Lower lobe of right lung (tissue), 2 donors: Measurements from ENCODE around the gene PDGFB. TPM values are rescaled to one million over a fixed set of nuclear protein-coding genes. Genes with fewer than 3 reads are reported as not detected.

Experiments used
- ATAC-seq, 2 donors: fragments of 200-7000 bp; cut with Tn5 transposase; one replicate each; pipeline ENCODE4 v1.9.1; 2020 to 2022; ENCODE audit warnings: mild to moderate bottlenecking in 2 of 2, moderate library complexity in 2 of 2
- DNase-seq: peaks from one replicate; pipeline ENCODE4 v3.0.0-alpha.2; 2020
- H3K27ac ChIP-seq: fragments of 200-600 bp; one replicate; pipeline ENCODE4 v1.8.0; 2022
- H3K27me3 ChIP-seq: fragments of 200-600 bp; one replicate; pipeline ENCODE4 v1.8.0; 2022; ENCODE audit warnings: low read depth
- H3K36me3 ChIP-seq: fragments of 200-600 bp; one replicate; pipeline ENCODE4 v1.8.0; 2022; ENCODE audit warnings: mild to moderate bottlenecking
- H3K4me1 ChIP-seq: fragments of 200-600 bp; one replicate; pipeline ENCODE4 v1.8.0; 2022
- H3K4me3 ChIP-seq: fragments of 200-600 bp; one replicate; pipeline ENCODE4 v1.8.0; 2022; ENCODE audit warnings: mild to moderate bottlenecking
- H3K9me3 ChIP-seq: fragments of 200-600 bp; one replicate; pipeline ENCODE4 v1.8.0; 2022
- intact Hi-C: fragments of 100-400 bp; cut with DNase I; formaldehyde crosslinking; loops from one replicate; pipeline ENCODE4 v1.11.0; 2022
- total RNA-seq: library from RNA; stranded (reverse); fragmentation: NEBNext Ultra II Directional; extraction: Animal tissue kit (Norgen Biotek cat#: 25700); gene quantifications from one replicate; pipeline ENCODE4 v1.2.1, GENCODE V29; 2021
- TF ChIP-seq, protein P1 (sequence below): fragments of 200-600 bp; IDR thresholded peaks from one replicate; pipeline ENCODE4 v1.8.0; 2022; ENCODE audit warnings: antibody characterized with exemption, mild to moderate bottlenecking
- donor health status: DM: no; HTN: yes; CAD: no; lungs with severe emphysema.

The PDGFB gene
- total RNA-seq, 1 donor from 2014 or later: 30.5 TPM

DNA sequence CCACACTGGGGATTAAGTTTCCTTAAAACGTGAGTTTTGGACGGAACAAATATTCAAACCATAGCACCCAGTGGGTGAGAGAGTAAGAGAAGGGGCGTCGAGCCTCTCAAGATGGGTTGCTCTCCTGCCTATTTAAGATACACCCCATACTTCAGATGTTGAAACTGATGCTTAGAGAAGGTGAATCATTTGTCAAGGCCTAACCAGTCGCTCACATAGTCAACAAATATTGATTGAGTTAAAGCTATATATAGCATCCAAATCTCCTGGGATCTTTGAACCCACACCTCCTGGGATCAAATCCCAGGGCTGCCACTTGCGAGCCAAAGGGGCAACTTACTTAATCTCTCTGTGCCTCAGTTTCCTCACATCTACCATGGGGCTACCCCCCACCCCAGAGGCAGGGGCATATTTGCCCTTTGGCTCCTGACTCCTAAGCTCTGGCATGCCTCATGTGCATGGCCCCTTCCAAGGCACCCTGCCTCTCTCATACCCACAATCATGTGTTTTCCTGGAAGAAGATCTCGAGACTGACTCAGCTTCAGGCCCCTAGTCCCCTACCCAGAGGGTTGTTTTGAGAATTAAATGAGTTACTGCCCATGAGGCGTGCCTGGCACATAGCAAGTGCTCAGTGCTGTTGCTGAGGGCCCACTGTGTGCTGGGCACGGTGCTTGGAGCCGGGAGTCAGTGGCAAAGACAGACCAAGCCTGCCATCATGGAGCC is 19.0 kb upstream of the PDGFB start:
- Histone ChIP-seq H3K27ac (no peak overlapping the region), H3K4me3 (no peak overlapping the region), H3K27me3 (no peaks in the 10 kb centered on the region), H3K4me1 (peaks cover 5% of the 10 kb centered on the region), H3K9me3 (peaks cover 6% of the 10 kb centered on the region), H3K36me3 (no peaks in the 10 kb centered on the region)
- no peak for DNase-seq
- intact Hi-C loops: no loop called here
- TF ChIP-seq, protein P1, sequence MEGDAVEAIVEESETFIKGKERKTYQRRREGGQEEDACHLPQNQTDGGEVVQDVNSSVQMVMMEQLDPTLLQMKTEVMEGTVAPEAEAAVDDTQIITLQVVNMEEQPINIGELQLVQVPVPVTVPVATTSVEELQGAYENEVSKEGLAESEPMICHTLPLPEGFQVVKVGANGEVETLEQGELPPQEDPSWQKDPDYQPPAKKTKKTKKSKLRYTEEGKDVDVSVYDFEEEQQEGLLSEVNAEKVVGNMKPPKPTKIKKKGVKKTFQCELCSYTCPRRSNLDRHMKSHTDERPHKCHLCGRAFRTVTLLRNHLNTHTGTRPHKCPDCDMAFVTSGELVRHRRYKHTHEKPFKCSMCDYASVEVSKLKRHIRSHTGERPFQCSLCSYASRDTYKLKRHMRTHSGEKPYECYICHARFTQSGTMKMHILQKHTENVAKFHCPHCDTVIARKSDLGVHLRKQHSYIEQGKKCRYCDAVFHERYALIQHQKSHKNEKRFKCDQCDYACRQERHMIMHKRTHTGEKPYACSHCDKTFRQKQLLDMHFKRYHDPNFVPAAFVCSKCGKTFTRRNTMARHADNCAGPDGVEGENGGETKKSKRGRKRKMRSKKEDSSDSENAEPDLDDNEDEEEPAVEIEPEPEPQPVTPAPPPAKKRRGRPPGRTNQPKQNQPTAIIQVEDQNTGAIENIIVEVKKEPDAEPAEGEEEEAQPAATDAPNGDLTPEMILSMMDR: no peak
- no peak for ATAC-seq

DNA sequence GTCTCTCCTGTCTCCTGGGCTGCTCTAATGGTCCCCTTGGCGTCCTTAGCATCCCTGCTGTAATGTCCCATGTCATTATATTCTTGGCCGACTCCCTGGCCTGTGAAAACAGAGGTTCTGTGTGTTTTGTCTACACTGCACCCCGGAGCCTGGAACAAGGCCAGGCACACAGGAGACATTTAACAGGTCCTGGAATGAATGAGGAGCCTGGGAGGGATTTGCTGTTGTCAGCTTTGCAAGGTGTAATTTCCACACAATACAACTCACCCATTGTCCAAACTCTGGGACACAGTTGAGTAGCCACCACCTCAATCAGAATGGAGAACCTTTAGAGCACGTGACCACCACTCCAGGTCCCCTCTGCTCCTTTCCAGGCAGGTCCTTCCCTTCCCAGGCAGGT is 14.9 kb upstream of the PDGFB start:
- Histone ChIP-seq H3K27me3 (no peaks in the 10 kb centered on the region), H3K9me3 (peaks cover 6% of the 10 kb centered on the region), H3K4me3 (no peak overlapping the region), H3K36me3 (no peaks in the 10 kb centered on the region), H3K4me1 (peaks cover 11% of the 10 kb centered on the region), H3K27ac (no peak overlapping the region)
- TF ChIP-seq, protein P1: no peak
- no peak for ATAC-seq
- DNase-seq: no peak
- intact Hi-C loops: no loop called here

DNA sequence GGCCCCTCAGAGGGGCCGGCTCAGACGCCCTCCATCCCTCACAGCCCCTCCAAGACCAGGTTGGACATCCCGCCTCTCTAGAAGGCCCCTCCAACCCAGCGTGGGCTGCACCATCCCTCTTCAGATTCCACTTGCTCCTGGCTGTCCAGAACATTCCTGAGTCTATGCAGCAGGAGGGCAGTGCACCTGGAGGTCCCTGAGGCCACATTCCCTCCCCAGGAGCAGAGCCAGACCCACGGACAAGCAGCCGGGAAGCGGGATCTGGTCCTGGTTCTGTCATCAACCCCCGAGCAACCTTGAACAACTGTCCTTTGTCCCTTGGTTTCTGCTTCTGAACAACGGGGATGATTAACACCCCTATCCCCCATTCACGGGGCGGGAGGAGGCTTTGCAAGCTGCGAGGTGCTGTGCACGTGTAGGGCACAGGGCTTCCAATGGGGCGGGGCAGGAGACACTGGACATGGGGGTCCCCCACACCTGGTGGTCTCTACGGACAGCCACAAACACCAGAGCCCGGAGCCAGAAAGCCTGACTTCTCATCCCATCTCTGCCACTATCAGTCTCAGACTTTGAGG is 13.2 kb upstream of the PDGFB start:
- no peak for DNase-seq
- Histone ChIP-seq H3K27ac (no peak overlapping the region), H3K36me3 (no peaks in the 10 kb centered on the region), H3K27me3 (peaks cover 8% of the 10 kb centered on the region), H3K4me1 (peaks cover 28% of the 10 kb centered on the region), H3K4me3 (no peak overlapping the region), H3K9me3 (peaks cover 6% of the 10 kb centered on the region)
- intact Hi-C loops: no loop called here
- no peak for ATAC-seq
- TF ChIP-seq, protein P1: no peak

DNA sequence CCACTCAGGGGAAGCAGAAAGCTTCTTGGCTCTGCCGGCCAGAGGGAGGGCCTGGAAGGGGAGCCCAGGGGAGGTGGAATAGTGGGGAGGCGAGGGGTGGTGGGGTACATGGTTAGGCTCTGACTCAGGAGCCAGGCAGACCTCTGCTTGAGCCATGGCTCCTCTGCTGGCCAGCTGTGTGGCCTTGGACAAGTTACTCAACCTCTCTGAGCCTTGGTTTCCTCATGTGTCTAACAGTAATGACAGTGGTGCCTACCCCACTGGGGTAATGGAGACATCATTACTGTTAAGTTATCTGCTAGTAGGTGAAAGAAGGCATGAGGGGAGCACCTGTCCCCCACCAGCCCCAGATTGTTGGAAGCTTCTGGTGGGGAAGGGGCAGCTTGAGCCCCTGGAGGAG is 12.2 kb upstream of the PDGFB start:
- Histone ChIP-seq H3K4me3 (no peak overlapping the region), H3K36me3 (no peaks in the 10 kb centered on the region), H3K27ac (no peak overlapping the region), H3K27me3 (peaks cover 11% of the 10 kb centered on the region), H3K9me3 (peaks cover 6% of the 10 kb centered on the region), H3K4me1 (peaks cover 38% of the 10 kb centered on the region)
- no peak for ATAC-seq
- DNase-seq: no peak
- TF ChIP-seq, protein P1: no peak
- intact Hi-C loops: no loop called here

DNA sequence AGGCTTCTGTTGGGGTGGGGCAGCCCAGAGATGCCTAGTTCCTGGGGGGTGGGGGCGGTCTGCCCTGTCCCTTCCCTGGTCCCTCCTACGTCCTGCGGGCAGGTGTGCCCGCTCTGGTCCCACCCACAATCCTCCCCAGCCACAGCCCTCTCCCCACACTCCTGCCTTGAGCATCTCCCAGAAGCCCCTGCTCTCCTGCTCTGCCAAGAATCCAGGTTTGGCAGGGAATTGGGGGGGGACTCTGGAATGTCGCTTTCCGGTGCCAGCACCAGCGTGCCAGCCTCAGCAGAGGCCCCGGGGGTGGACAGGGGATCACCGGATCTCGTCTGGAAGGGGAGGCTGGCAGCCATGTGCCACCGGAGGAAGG is 11.4 kb upstream of the PDGFB start:
- H3K4me3 ChIP-seq: no peak overlapping the region
- H3K9me3 ChIP-seq: no peaks in the 10 kb centered on the region
- no peak for DNase-seq
- H3K27ac ChIP-seq: no peak overlapping the region
- peaks cover 11% of the 10 kb centered on the region for H3K27me3 ChIP-seq
- no peak for ATAC-seq
- H3K36me3 ChIP-seq: no peaks in the 10 kb centered on the region
- TF ChIP-seq, protein P1: no peak
- intact Hi-C loops: no loop called here
- peaks cover 39% of the 10 kb centered on the region for H3K4me1 ChIP-seq
